Measurements from ENCODE around the gene KDM4F.

DNA sequence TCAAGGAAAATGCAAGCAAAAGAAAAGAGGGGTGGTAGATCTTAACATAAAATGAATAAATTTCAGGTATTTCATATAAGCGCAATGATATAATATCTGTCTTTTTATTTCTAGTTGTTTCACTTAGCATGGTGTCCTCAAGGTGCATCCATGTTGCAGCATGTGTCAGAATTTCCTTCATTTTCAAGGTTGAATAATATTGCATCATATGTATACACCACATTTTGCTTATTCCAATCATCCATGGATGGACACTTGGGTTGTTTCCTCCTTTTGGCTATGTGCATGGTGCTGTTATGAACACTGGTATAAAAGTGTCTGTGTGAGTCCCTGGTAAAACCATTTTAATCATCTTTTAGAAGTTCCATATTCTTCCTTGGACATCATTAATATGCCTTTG, 7.0 kb upstream of the KDM4F start:
- TF ChIP-seq, protein P1, sequence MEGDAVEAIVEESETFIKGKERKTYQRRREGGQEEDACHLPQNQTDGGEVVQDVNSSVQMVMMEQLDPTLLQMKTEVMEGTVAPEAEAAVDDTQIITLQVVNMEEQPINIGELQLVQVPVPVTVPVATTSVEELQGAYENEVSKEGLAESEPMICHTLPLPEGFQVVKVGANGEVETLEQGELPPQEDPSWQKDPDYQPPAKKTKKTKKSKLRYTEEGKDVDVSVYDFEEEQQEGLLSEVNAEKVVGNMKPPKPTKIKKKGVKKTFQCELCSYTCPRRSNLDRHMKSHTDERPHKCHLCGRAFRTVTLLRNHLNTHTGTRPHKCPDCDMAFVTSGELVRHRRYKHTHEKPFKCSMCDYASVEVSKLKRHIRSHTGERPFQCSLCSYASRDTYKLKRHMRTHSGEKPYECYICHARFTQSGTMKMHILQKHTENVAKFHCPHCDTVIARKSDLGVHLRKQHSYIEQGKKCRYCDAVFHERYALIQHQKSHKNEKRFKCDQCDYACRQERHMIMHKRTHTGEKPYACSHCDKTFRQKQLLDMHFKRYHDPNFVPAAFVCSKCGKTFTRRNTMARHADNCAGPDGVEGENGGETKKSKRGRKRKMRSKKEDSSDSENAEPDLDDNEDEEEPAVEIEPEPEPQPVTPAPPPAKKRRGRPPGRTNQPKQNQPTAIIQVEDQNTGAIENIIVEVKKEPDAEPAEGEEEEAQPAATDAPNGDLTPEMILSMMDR (IDR thresholded peaks at IDR 0.05): no peak
- no peak for TF ChIP-seq POLR2A (IDR thresholded peaks at IDR 0.05)
